Endothelial cell of umbilical vein (primary cell): ENCODE data around the gene AQP1. TPM values are rescaled to one million over a fixed set of nuclear protein-coding genes. Genes with fewer than 3 reads are reported as not detected.

Source experiments
- BruUV-seq: library from RNA; stranded (reverse); fragments of 400-500 nt; replicated peaks from 2 replicates; lab custom pipeline; 2021; lab: Mats Ljungman, UMichigan
- CTCF ChIA-PET: fragments of 300-600, 350-600 bp; sonication (Branson Sonifier 250); formaldehyde crosslinking; loops from one replicate; lab custom pipeline; 2021; ENCODE audit warnings: antibody characterized with exemption, inconsistent platforms; lab: Charles Lee
- POLR2A ChIA-PET: fragments of 300-600, 350-600 bp; sonication (Branson Sonifier 250); formaldehyde crosslinking; loops from one replicate; lab custom pipeline; 2021; ENCODE audit warnings: antibody characterized with exemption, inconsistent platforms; lab: Charles Lee
- DNase-seq: peaks from one replicate; pipeline ENCODE4 v3.0.0-alpha.2; 2011; ENCODE audit warnings: low read depth, low spot score
- FAIRE-seq: peaks from 2 replicates; lab custom pipeline; 2011; peaks lifted over from hg19 to GRCh38; lab: Jason Lieb, UNC
- H2AFZ ChIP-seq: 2 replicates; pipeline ENCODE4 v1.6.0; 2012; ENCODE audit warnings: low read depth, low read length, control low read depth, inconsistent platforms
- H3K27ac ChIP-seq: 2 replicates; pipeline ENCODE4 v1.5.1; 2011; ENCODE audit warnings: low read depth, mild to moderate bottlenecking, control low read depth, low read length, moderate library complexity; ENCODE audit not compliant: insufficient read depth
- H3K27me3 ChIP-seq, 2 experiments: 2 replicates each; pipeline versions ENCODE4 v1.6.0 to v1.6.1; 2011; ENCODE audit warnings: low read length in 2 of 2, mixed read lengths in 1 of 2; ENCODE audit not compliant: control insufficient read depth in 2 of 2, insufficient read depth in 2 of 2
- H3K36me3 ChIP-seq, 2 experiments: 2 replicates in 1 of 2; 3 replicates in 1 of 2; pipeline ENCODE4 v1.5.1; 2011; ENCODE audit warnings: low read length in 2 of 2, mild to moderate bottlenecking in 1 of 2, moderate library complexity in 1 of 2; ENCODE audit not compliant: control insufficient read depth in 2 of 2, insufficient read depth in 2 of 2; ENCODE audit errors: extremely low read depth in 1 of 2
- H3K4me1 ChIP-seq: 3 replicates; pipeline ENCODE4 v1.5.1; 2011; ENCODE audit warnings: mild to moderate bottlenecking, low read length; ENCODE audit not compliant: control insufficient read depth, insufficient read depth; ENCODE audit errors: extremely low read depth
- H3K4me2 ChIP-seq: 2 replicates; pipeline ENCODE4 v1.6.1; 2011; ENCODE audit warnings: low read length, control low read depth, mixed read lengths; ENCODE audit not compliant: insufficient read depth
- H3K4me3 ChIP-seq, 3 experiments: fragments of 200-600 bp in 1 of 3; sonication (generic), shearing (Covaris generic) in 1 of 3; replicated peaks in 1 of 3; 2 replicates each; pipeline ENCODE4 v1.5.1; 2011 to 2016; ENCODE audit warnings: control low read depth in 3 of 3, low read length in 3 of 3, mild to moderate bottlenecking in 2 of 3, inconsistent platforms in 1 of 3, low read depth in 1 of 3, moderate library complexity in 1 of 3; ENCODE audit not compliant: insufficient read depth in 1 of 3
- H3K79me2 ChIP-seq: 2 replicates; pipeline ENCODE4 v1.6.0; 2012; ENCODE audit warnings: low read length, inconsistent platforms; ENCODE audit not compliant: control insufficient read depth, insufficient read depth
- H3K9ac ChIP-seq: replicated peaks from 2 replicates; pipeline ENCODE3; 2011; ENCODE audit warnings: low read length, control low read depth; ENCODE audit not compliant: insufficient read depth; ENCODE audit errors: extremely low read depth
- H3K9me1 ChIP-seq: replicated peaks from 3 replicates; pipeline ENCODE4 v1.6.0; 2011; ENCODE audit warnings: mild to moderate bottlenecking, low read length; ENCODE audit not compliant: control insufficient read depth, insufficient read depth; ENCODE audit errors: extremely low read depth
- H3K9me3 ChIP-seq: replicated peaks from 2 replicates; pipeline ENCODE4 v1.5.1; 2012; ENCODE audit warnings: low read length, inconsistent platforms; ENCODE audit not compliant: control insufficient read depth, insufficient read depth
- H4K20me1 ChIP-seq: replicated peaks from 2 replicates; pipeline ENCODE3; 2011; ENCODE audit warnings: mild to moderate bottlenecking, low read length; ENCODE audit not compliant: control insufficient read depth, insufficient read depth; ENCODE audit errors: extremely low read depth
- EZH2 ChIP-seq: IDR thresholded peaks from 2 replicates; pipeline ENCODE4 v1.6.1; 2012; ENCODE audit warnings: borderline replicate concordance, low read depth, mild to moderate bottlenecking, moderate library complexity, low read length, inconsistent platforms; ENCODE audit not compliant: severe bottlenecking
- FOS ChIP-seq: IDR thresholded peaks from 2 replicates; pipeline ENCODE4 v1.6.1; 2011; ENCODE audit warnings: mild to moderate bottlenecking, low read length, moderate library complexity, borderline replicate concordance; ENCODE audit not compliant: insufficient read depth
- GATA2 ChIP-seq: IDR thresholded peaks from 2 replicates; pipeline ENCODE4 v1.7.0; 2011; ENCODE audit warnings: low read depth, mild to moderate bottlenecking, moderate library complexity, mixed read lengths, low read length; ENCODE audit not compliant: insufficient read length, insufficient read depth
- JUN ChIP-seq: IDR thresholded peaks from 2 replicates; pipeline ENCODE4 v1.6.1; 2011; ENCODE audit warnings: borderline replicate concordance, low read depth; ENCODE audit not compliant: insufficient read length, insufficient read depth
- MYC ChIP-seq: IDR thresholded peaks from one replicate; pipeline ENCODE4 v1.6.1; 2011; ENCODE audit warnings: mild to moderate bottlenecking, low read depth, low read length
- POLR2A ChIP-seq: IDR thresholded peaks from 2 replicates; pipeline ENCODE4 v1.6.1; 2012; ENCODE audit warnings: low read depth, mild to moderate bottlenecking, control low read depth, low read length
- POLR2AphosphoS5 ChIP-seq: IDR thresholded peaks from 2 replicates; pipeline ENCODE4 v1.6.1; 2012; ENCODE audit warnings: low read depth, mild to moderate bottlenecking, control low read depth, low read length, moderate library complexity; ENCODE audit not compliant: insufficient read depth
- dilution Hi-C: fragments of 300-500 bp; cut with MboI; formaldehyde crosslinking; loops from one replicate; pipeline ENCODE4 v1.15.0; 2019; ENCODE audit warnings: low sequenced_read_pairs; ENCODE audit not compliant: extremely low pct_ligation_motif_present
- intact Hi-C: fragments of 100-400 bp; cut with micrococcal nuclease; formaldehyde crosslinking; loops from one replicate; pipeline ENCODE4 v1.10.0; 2022
- polyA plus RNA-seq, 4 experiments: library from polyadenylated mRNA; depleted of rRNA in 3 of 4; stranded (reverse) in 3 of 4; unstranded in 1 of 4; fragments of >200 nt; gene quantifications; 2 replicates each; pipeline versions ENCODE4 v1.2.1 to v1.2.3, GENCODE V29; 2011 to 2012; ENCODE audit warnings: missing spikeins in 1 of 4
- total RNA-seq: library from RNA; stranded (reverse); gene quantifications from 2 replicates; pipeline ENCODE4 v1.2.3, GENCODE V29; 2021
- TF ChIP-seq, protein P1 (sequence below): IDR thresholded peaks from 2 replicates; pipeline ENCODE4 v1.6.1; 2011; ENCODE audit not compliant: insufficient read depth, insufficient read length
- TF ChIP-seq, protein P2 (sequence below), 2 donors: IDR thresholded peaks; 1 replicate in 1 of 2; 2 replicates in 1 of 2; pipeline ENCODE4 v1.5.1; 2011; ENCODE audit warnings: low read length in 2 of 2, mild to moderate bottlenecking in 2 of 2, moderate library complexity in 2 of 2, control low read depth in 1 of 2, inconsistent platforms in 1 of 2, low read depth in 1 of 2; ENCODE audit not compliant: insufficient read depth in 1 of 2; ENCODE audit errors: extremely low read depth in 1 of 2

AQP1 gene
- total and polyA plus RNA-seq, 2 donors (not counting 3 experiments of a cell fraction or from before 2014, with no cell fraction given), result 11.7 to 15.9 TPM

- H3K4me2 ChIP-seq, result no peak overlapping the region
- intact Hi-C loops, result loop anchor here (1.0 to 2.0 kb wide), 3 partner anchors 28 to 72 kb away; no protein-coding TSS in a partner anchor
- H3K27me3 ChIP-seq, result no peaks in the 10 kb centered on the region
- TF ChIP-seq, protein P1, sequence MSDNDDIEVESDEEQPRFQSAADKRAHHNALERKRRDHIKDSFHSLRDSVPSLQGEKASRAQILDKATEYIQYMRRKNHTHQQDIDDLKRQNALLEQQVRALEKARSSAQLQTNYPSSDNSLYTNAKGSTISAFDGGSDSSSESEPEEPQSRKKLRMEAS, result no peak
- TF ChIP-seq FOS, result peak; percentile 27
- TF ChIP-seq POLR2AphosphoS5, result no peak
- TF ChIP-seq JUN, result peak; percentile 70
- TF ChIP-seq EZH2, result no peak
- TF ChIP-seq, protein P2, sequence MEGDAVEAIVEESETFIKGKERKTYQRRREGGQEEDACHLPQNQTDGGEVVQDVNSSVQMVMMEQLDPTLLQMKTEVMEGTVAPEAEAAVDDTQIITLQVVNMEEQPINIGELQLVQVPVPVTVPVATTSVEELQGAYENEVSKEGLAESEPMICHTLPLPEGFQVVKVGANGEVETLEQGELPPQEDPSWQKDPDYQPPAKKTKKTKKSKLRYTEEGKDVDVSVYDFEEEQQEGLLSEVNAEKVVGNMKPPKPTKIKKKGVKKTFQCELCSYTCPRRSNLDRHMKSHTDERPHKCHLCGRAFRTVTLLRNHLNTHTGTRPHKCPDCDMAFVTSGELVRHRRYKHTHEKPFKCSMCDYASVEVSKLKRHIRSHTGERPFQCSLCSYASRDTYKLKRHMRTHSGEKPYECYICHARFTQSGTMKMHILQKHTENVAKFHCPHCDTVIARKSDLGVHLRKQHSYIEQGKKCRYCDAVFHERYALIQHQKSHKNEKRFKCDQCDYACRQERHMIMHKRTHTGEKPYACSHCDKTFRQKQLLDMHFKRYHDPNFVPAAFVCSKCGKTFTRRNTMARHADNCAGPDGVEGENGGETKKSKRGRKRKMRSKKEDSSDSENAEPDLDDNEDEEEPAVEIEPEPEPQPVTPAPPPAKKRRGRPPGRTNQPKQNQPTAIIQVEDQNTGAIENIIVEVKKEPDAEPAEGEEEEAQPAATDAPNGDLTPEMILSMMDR (IDR thresholded peaks at IDR 0.05; ENCODE audit: extremely low read depth in 1 of 2, insufficient read depth in 1 of 2, low read depth in 1 of 2, low read length in 2 of 2), result no peak
- TF ChIP-seq POLR2A, result no peak
- TF ChIP-seq GATA2, result no peak
- no peak for TF ChIP-seq MYC
- ChIA-PET CTCF (interaction anchor here (1.1 to 2.5 kb wide), 2 partner anchors 13 to 18 kb away, joined by 5 to 12 read pairs; no protein-coding TSS in a partner anchor), POLR2A (no interaction called here)
- no peaks in the 10 kb centered on the region for H3K79me2 ChIP-seq
- no peak overlapping the region for H3K9ac ChIP-seq
- no peaks in the 10 kb centered on the region for H4K20me1 ChIP-seq
- H3K4me3 ChIP-seq, result no peak overlapping the region
- FAIRE-seq (peak; percentile 73), DNase-seq (peak; percentile 81)
- no peaks in the 10 kb centered on the region for H3K9me1 ChIP-seq
- no TSS peak for BruUV-seq
- peaks cover 24% of the 10 kb centered on the region for H3K4me1 ChIP-seq
- peak overlapping the region; percentile 17 for H2AFZ ChIP-seq
- H3K27ac ChIP-seq, result peak overlapping the region; percentile 58
- H3K9me3 ChIP-seq, result no peaks in the 10 kb centered on the region
- dilution Hi-C loops, result no loop called here
- H3K36me3 ChIP-seq, result peaks cover 0 to 5% of the 10 kb centered on the region in 2 experiments
Observed at GRCh38 chr7:30920584-30921539, 9.2 kb downstream of the AQP1 start.
